ENCODE results near the gene SLC46A3. TPM values are rescaled to one million over a fixed set of nuclear protein-coding genes. Genes with fewer than 3 reads are reported as not detected.
"Not testable (repeated sequence)": the region's sequence is repeated elsewhere in the genome, so short reads cannot be mapped to it uniquely, and the experiment has no call there.

The SLC46A3 gene
- total RNA-seq, 1 donor from 2014 or later, result 6.1 TPM

DNA sequence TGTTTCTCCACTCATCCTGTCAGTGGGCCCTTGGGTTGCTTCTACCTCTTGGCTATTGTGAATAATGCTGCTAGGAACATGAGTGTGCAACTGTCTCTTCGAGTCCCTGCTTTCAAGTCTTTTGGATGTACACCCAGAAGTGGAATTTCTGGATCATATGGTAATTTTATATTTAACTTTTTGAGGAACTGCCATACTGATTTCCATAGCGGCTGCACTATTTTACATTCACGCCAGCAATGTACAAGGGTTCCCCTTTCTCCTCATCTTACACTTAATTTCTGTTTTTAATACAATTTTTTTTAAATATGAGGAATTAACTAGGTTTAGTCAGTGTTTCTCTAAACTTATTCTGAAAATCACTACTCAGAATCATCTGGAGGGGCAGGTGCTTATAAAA is 24.2 kb upstream of the SLC46A3 start:
- no peak overlapping the region for H3K27ac Mint-ChIP-seq (ENCODE audit: unreplicated experiment)
- H3K4me3 ChIP-seq (ENCODE audit: insufficient read depth, low read depth, low read length), result no peak overlapping the region
- no peaks in the 10 kb centered on the region for H3K79me2 ChIP-seq (ENCODE audit: insufficient read depth, low read length)
- H3K27ac ChIP-seq (ENCODE audit: low read depth, low read length), result no peak overlapping the region
- no peaks in the 10 kb centered on the region for H3K27me3 Mint-ChIP-seq (ENCODE audit: low read depth, unreplicated experiment)
- H3K9me3 ChIP-seq (ENCODE audit: insufficient read depth, low read depth, low read length), result no peaks in the 10 kb centered on the region
- FAIRE-seq (no peak), DNase-seq (ENCODE audit: low read depth) (no peak)
- peaks cover 3% of the 10 kb centered on the region for H3K9me3 Mint-ChIP-seq (ENCODE audit: unreplicated experiment)
- no peaks in the 10 kb centered on the region for H4K20me1 ChIP-seq (ENCODE audit: insufficient read depth, low read length)
- TF ChIP-seq, protein P1, sequence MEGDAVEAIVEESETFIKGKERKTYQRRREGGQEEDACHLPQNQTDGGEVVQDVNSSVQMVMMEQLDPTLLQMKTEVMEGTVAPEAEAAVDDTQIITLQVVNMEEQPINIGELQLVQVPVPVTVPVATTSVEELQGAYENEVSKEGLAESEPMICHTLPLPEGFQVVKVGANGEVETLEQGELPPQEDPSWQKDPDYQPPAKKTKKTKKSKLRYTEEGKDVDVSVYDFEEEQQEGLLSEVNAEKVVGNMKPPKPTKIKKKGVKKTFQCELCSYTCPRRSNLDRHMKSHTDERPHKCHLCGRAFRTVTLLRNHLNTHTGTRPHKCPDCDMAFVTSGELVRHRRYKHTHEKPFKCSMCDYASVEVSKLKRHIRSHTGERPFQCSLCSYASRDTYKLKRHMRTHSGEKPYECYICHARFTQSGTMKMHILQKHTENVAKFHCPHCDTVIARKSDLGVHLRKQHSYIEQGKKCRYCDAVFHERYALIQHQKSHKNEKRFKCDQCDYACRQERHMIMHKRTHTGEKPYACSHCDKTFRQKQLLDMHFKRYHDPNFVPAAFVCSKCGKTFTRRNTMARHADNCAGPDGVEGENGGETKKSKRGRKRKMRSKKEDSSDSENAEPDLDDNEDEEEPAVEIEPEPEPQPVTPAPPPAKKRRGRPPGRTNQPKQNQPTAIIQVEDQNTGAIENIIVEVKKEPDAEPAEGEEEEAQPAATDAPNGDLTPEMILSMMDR (IDR thresholded peaks at IDR 0.05; ENCODE audit: insufficient read depth, low read depth, low read length), result no peak
- no peak for TF ChIP-seq EZH2 (IDR thresholded peaks at IDR 0.05; ENCODE audit: insufficient read depth, low read length)
- H3K4me1 Mint-ChIP-seq (ENCODE audit: low read depth, unreplicated experiment), result peaks cover 17% of the 10 kb centered on the region
- no peaks in the 10 kb centered on the region for H3K27me3 ChIP-seq (ENCODE audit: insufficient read depth, low read length)
- no peak overlapping the region for H3K4me2 ChIP-seq (ENCODE audit: low read length)
- no peaks in the 10 kb centered on the region for H3K36me3 ChIP-seq (ENCODE audit: insufficient read depth, low read length)
- no peak overlapping the region for H2AFZ ChIP-seq (ENCODE audit: low read depth, low read length)
- no peak overlapping the region for H3K9ac ChIP-seq (ENCODE audit: low read length)
- no peak overlapping the region for H3K4me3 Mint-ChIP-seq (ENCODE audit: unreplicated experiment)
- peaks cover 3% of the 10 kb centered on the region for H3K4me1 ChIP-seq (ENCODE audit: insufficient read depth, low read length)
- H3K36me3 Mint-ChIP-seq (ENCODE audit: low read depth, unreplicated experiment), result peaks cover 2% of the 10 kb centered on the region

DNA sequence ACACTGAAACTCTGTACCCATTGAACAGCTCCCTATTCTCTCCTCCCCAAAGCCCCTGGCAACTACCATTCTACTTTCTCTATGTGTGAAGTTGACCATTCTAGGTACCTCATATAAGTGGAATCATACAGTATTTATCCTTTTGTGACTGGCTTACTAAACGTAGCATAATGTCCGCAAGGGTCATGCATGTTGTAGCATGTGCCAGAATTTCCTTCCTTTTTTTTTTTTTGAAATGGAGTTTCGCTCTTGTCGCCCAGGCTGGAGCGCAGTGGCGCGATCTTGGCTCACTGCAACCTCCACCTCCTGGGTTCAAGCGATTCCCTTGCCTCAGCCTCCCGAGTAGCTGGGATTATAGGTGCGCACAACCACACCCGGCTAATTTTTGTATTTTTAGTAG is 23.7 kb upstream of the SLC46A3 start:
- H3K4me1 Mint-ChIP-seq (ENCODE audit: low read depth, unreplicated experiment), result peaks cover 17% of the 10 kb centered on the region
- H3K36me3 Mint-ChIP-seq (ENCODE audit: low read depth, unreplicated experiment); H3K4me3 ChIP-seq (ENCODE audit: insufficient read depth, low read depth, low read length); H3K9me3 ChIP-seq (ENCODE audit: insufficient read depth, low read depth, low read length); H3K4me1 ChIP-seq (ENCODE audit: insufficient read depth, low read length); H3K4me3 Mint-ChIP-seq (ENCODE audit: unreplicated experiment); H3K79me2 ChIP-seq (ENCODE audit: insufficient read depth, low read length); H4K20me1 ChIP-seq (ENCODE audit: insufficient read depth, low read length); FAIRE-seq; H3K27me3 Mint-ChIP-seq (ENCODE audit: low read depth, unreplicated experiment); H2AFZ ChIP-seq (ENCODE audit: low read depth, low read length); H3K9me3 Mint-ChIP-seq (ENCODE audit: unreplicated experiment); DNase-seq (ENCODE audit: low read depth); H3K4me2 ChIP-seq (ENCODE audit: low read length); H3K27ac Mint-ChIP-seq (ENCODE audit: unreplicated experiment); H3K27me3 ChIP-seq (ENCODE audit: insufficient read depth, low read length); H3K27ac ChIP-seq (ENCODE audit: low read depth, low read length); H3K36me3 ChIP-seq (ENCODE audit: insufficient read depth, low read length); H3K9ac ChIP-seq (ENCODE audit: low read length): not testable (repeated sequence)

DNA sequence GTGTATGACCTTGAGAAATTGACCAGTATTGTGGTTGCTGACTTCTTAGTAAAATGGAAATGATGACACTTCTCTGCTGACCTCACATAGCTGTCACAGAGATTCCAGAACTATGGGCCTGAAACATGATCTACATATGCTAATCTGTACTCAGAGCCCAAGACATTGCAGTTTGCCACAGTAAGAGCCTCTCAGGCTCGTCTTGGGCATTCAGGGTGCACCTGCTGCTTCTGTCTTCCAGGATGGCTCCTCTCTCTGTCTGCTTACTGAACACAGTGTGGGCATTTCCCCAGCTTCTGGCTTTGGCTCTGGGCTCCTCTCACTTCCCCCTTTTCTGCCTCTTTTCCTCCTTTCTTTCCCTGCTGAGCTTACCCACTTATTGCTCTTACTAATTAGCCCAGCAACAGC is 22.3 kb upstream of the SLC46A3 start:
- Histone ChIP-seq H2AFZ (ENCODE audit: low read depth, low read length) (no peak overlapping the region), H3K27me3 (ENCODE audit: insufficient read depth, low read length) (no peaks in the 10 kb centered on the region), H3K79me2 (ENCODE audit: insufficient read depth, low read length) (no peaks in the 10 kb centered on the region), H3K4me3 (ENCODE audit: insufficient read depth, low read depth, low read length) (no peak overlapping the region), H3K4me2 (ENCODE audit: low read length) (no peak overlapping the region), H3K9ac (ENCODE audit: low read length) (no peak overlapping the region), H4K20me1 (ENCODE audit: insufficient read depth, low read length) (no peaks in the 10 kb centered on the region), H3K27ac (ENCODE audit: low read depth, low read length) (no peak overlapping the region), H3K4me1 (ENCODE audit: insufficient read depth, low read length) (peaks cover 3% of the 10 kb centered on the region), H3K36me3 (ENCODE audit: insufficient read depth, low read length) (no peaks in the 10 kb centered on the region), H3K9me3 (ENCODE audit: insufficient read depth, low read depth, low read length) (no peaks in the 10 kb centered on the region)
- Mint-ChIP-seq H3K4me3 (ENCODE audit: unreplicated experiment) (no peak overlapping the region), H3K4me1 (ENCODE audit: low read depth, unreplicated experiment) (peaks cover 17% of the 10 kb centered on the region), H3K27ac (ENCODE audit: unreplicated experiment) (no peak overlapping the region), H3K27me3 (ENCODE audit: low read depth, unreplicated experiment) (no peaks in the 10 kb centered on the region), H3K9me3 (ENCODE audit: unreplicated experiment) (peaks cover 3% of the 10 kb centered on the region), H3K36me3 (ENCODE audit: low read depth, unreplicated experiment) (peaks cover 2% of the 10 kb centered on the region)
- no peak for FAIRE-seq
- DNase-seq (ENCODE audit: low read depth), result no peak
- TF ChIP-seq, protein P1 (IDR thresholded peaks at IDR 0.05; ENCODE audit: insufficient read depth, low read depth, low read length), result no peak
